ENCODE data around the gene ARHGAP22.

The ARHGAP22 gene

DNA sequence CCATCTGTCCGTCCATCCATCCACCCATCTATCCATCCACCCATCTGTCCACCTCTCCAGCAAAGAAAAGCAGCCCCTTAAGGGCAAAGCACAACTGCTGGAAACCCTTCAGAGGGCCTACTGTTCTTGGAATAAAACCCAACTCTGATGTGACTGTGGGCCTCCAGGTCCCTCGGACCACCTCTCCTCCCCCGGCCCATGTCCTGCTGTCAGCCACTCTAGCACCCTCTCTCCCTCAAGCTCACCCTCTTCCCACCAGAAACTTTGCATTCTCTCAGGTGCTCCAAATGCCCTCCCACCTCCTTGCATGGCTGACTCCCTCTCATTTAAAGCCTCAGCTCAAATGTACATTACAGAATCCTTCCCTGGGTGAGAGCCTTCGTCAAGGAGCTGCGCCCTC, 110.3 kb downstream of the ARHGAP22 start:
- Histone ChIP-seq H3K4me1 (ENCODE audit: control insufficient read depth, insufficient read depth, low read depth, low read length) (peaks cover 15% of the 10 kb centered on the region), H3K4me2 (ENCODE audit: low read length, poor library complexity, severe bottlenecking) (no peak overlapping the region), H3K79me1 (replicated peaks; ENCODE audit: low read length, poor library complexity, severe bottlenecking) (peaks cover 21% of the 10 kb centered on the region), H3K27ac (ENCODE audit: low read length, poor library complexity, severe bottlenecking) (no peak overlapping the region), H3K14ac (ENCODE audit: low read length in 2 of 2) (no peak overlapping the region), H4K91ac (ENCODE audit: low read length) (no peak overlapping the region), H2BK5ac (ENCODE audit: low read depth, low read length, poor library complexity, severe bottlenecking) (no peak overlapping the region), H3K4ac (ENCODE audit: low read depth in 1 of 2, low read length in 2 of 2) (no peak overlapping the region), H2BK15ac (ENCODE audit: low read depth, poor library complexity, severe bottlenecking) (no peak overlapping the region), H3K23ac (ENCODE audit: low read length in 2 of 2) (no peak overlapping the region), H3K27me3 (ENCODE audit: control insufficient read depth in 1 of 2, insufficient read depth in 1 of 2, low read length in 2 of 2) (no peaks in the 10 kb centered on the region), H2AFZ (ENCODE audit: low read depth, low read length) (no peak overlapping the region), H3K9ac (ENCODE audit: low read length) (no peak overlapping the region), H3K18ac (ENCODE audit: low read depth in 1 of 2, low read length in 2 of 2) (no peak overlapping the region), H3K4me3 (ENCODE audit: insufficient read depth in 1 of 2, low read depth in 1 of 2, low read length in 2 of 2) (no peak overlapping the region), H3K36me3 (ENCODE audit: control insufficient read depth in 1 of 2, insufficient read depth in 2 of 2, low read depth in 1 of 2, low read length in 2 of 2) (peaks cover 0 to 82% of the 10 kb centered on the region in 2 experiments), H2AK5ac (ENCODE audit: low read length, severe bottlenecking) (no peak overlapping the region), H4K8ac (ENCODE audit: low read length) (no peak overlapping the region), H3K9me3 (ENCODE audit: control insufficient read depth, low read length) (no peaks in the 10 kb centered on the region), H2BK12ac (ENCODE audit: low read length in 2 of 2) (no peak overlapping the region), H2BK120ac (ENCODE audit: low read depth, low read length) (no peak overlapping the region)
- 92% methylated on average over 4 of the region's 5 CpGs for WGBS
- DNase-seq, result no peak

- Histone ChIP-seq H3K23ac (ENCODE audit: low read length in 2 of 2) (no peak overlapping the region), H3K9me3 (ENCODE audit: control insufficient read depth, low read length) (no peaks in the 10 kb centered on the region), H2AFZ (ENCODE audit: low read depth, low read length) (no peak overlapping the region), H3K18ac (ENCODE audit: low read depth in 1 of 2, low read length in 2 of 2) (no peak overlapping the region), H4K91ac (ENCODE audit: low read length) (no peak overlapping the region), H2BK15ac (ENCODE audit: low read depth, poor library complexity, severe bottlenecking) (no peak overlapping the region), H3K79me1 (replicated peaks; ENCODE audit: low read length, poor library complexity, severe bottlenecking) (peaks cover 20% of the 10 kb centered on the region), H3K27ac (ENCODE audit: low read length, poor library complexity, severe bottlenecking) (no peak overlapping the region), H3K4me3 (ENCODE audit: insufficient read depth in 1 of 2, low read depth in 1 of 2, low read length in 2 of 2) (no peak overlapping the region), H2BK120ac (ENCODE audit: low read depth, low read length) (no peak overlapping the region), H2AK5ac (ENCODE audit: low read length, severe bottlenecking) (no peak overlapping the region), H3K4ac (ENCODE audit: low read depth in 1 of 2, low read length in 2 of 2) (no peak overlapping the region), H2BK5ac (ENCODE audit: low read depth, low read length, poor library complexity, severe bottlenecking) (no peak overlapping the region), H3K4me2 (ENCODE audit: low read length, poor library complexity, severe bottlenecking) (no peak overlapping the region), H3K36me3 (ENCODE audit: control insufficient read depth in 1 of 2, insufficient read depth in 2 of 2, low read depth in 1 of 2, low read length in 2 of 2) (peaks cover 0 to 80% of the 10 kb centered on the region in 2 experiments), H3K9ac (ENCODE audit: low read length) (no peak overlapping the region), H2BK12ac (ENCODE audit: low read length in 2 of 2) (no peak overlapping the region), H3K14ac (ENCODE audit: low read length in 2 of 2) (peak overlapping the region in 1 of 2 experiments; percentile 72), H3K27me3 (ENCODE audit: control insufficient read depth in 1 of 2, insufficient read depth in 1 of 2, low read length in 2 of 2) (no peaks in the 10 kb centered on the region), H3K4me1 (ENCODE audit: control insufficient read depth, insufficient read depth, low read depth, low read length) (peaks cover 15% of the 10 kb centered on the region), H4K8ac (ENCODE audit: low read length) (no peak overlapping the region)
- no peak for DNase-seq
- WGBS, result 92% methylated on average over 8 of the region's 8 CpGs
These were observed 110.8 kb downstream of the ARHGAP22 start for GRCh38 chr10:48494073-48494472.

DNA sequence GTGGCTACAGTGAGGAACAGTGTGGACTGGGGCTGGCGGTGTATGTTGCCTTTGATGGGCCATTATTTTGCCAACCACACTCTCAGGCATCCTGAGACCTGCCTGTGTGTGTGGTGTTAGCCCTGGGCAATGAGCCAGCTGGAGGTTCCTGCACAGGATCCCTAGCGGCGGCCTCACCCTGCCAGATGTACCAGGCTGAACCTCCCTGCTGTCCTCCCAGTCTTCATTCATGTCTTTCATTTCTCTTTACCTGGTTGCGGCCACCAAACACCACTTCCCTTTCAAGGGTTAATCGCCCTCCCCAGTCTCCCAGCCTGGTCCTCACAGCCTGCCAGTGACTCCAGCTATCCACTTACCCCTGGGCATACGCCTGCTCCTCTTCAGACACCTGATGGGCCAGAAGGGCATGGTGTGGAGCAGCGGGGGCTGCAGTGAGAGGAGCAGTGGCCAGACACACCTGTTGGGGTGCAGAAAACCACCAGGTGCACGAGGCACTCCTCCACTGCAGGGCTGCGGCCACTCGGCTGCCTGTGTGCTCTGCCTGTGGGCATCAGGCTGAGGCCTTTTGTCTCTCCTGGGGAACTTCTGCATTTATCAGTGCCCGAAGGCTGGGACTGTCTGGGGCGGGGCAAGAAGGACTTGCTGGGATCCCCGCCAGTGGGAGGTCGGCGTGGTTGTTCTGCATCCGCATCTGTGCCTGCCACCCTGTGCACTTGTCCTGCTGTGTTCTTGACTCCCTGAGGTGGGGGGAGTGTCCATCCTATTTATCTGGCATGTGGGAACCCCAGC, 111.6 kb downstream of the ARHGAP22 start:
- Histone ChIP-seq H3K9me3 (ENCODE audit: control insufficient read depth, low read length) (no peaks in the 10 kb centered on the region), H2BK120ac (ENCODE audit: low read depth, low read length) (no peak overlapping the region), H2AK5ac (ENCODE audit: low read length, severe bottlenecking) (no peak overlapping the region), H3K36me3 (ENCODE audit: control insufficient read depth in 1 of 2, insufficient read depth in 2 of 2, low read depth in 1 of 2, low read length in 2 of 2) (peaks cover 0 to 80% of the 10 kb centered on the region in 2 experiments), H2AFZ (ENCODE audit: low read depth, low read length) (no peak overlapping the region), H2BK5ac (ENCODE audit: low read depth, low read length, poor library complexity, severe bottlenecking) (no peak overlapping the region), H3K27ac (ENCODE audit: low read length, poor library complexity, severe bottlenecking) (no peak overlapping the region), H3K14ac (ENCODE audit: low read length in 2 of 2) (no peak overlapping the region), H2BK15ac (ENCODE audit: low read depth, poor library complexity, severe bottlenecking) (no peak overlapping the region), H3K18ac (ENCODE audit: low read depth in 1 of 2, low read length in 2 of 2) (no peak overlapping the region), H2BK12ac (ENCODE audit: low read length in 2 of 2) (no peak overlapping the region), H3K9ac (ENCODE audit: low read length) (no peak overlapping the region), H3K23ac (ENCODE audit: low read length in 2 of 2) (no peak overlapping the region), H4K91ac (ENCODE audit: low read length) (no peak overlapping the region), H3K4me3 (ENCODE audit: insufficient read depth in 1 of 2, low read depth in 1 of 2, low read length in 2 of 2) (no peak overlapping the region), H3K27me3 (ENCODE audit: control insufficient read depth in 1 of 2, insufficient read depth in 1 of 2, low read length in 2 of 2) (no peaks in the 10 kb centered on the region), H3K4ac (ENCODE audit: low read depth in 1 of 2, low read length in 2 of 2) (no peak overlapping the region), H3K79me1 (replicated peaks; ENCODE audit: low read length, poor library complexity, severe bottlenecking) (peaks cover 16% of the 10 kb centered on the region), H3K4me2 (ENCODE audit: low read length, poor library complexity, severe bottlenecking) (no peak overlapping the region), H4K8ac (ENCODE audit: low read length) (no peak overlapping the region), H3K4me1 (ENCODE audit: control insufficient read depth, insufficient read depth, low read depth, low read length) (peaks cover 15% of the 10 kb centered on the region)
- no peak for DNase-seq
- 90% methylated on average over 16 of the region's 16 CpGs for WGBS

DNA sequence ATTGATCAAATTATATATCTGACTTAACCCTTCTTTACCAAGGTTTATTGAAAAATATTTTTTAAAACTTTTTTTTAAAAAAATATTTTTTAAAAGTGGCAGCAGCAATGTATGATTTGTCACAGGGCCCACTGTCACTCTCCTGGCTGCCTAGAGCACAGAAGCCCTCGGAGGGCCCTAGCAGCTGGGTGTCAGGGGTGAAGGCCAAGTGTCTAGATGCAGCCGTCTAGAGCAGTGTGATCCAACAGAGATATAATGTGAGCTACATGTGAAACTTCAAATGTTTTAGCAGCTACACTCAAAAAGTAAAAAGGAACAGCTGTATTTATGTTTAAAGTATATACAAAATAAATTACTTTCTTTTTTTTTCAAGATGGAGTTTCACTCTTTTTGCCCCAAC, 112.7 kb downstream of the ARHGAP22 start:
- Histone ChIP-seq H2BK5ac (ENCODE audit: low read depth, low read length, poor library complexity, severe bottlenecking) (no peak overlapping the region), H2AFZ (ENCODE audit: low read depth, low read length) (no peak overlapping the region), H2BK12ac (ENCODE audit: low read length in 2 of 2) (no peak overlapping the region), H3K27ac (ENCODE audit: low read length, poor library complexity, severe bottlenecking) (no peak overlapping the region), H4K8ac (ENCODE audit: low read length) (no peak overlapping the region), H3K79me1 (replicated peaks; ENCODE audit: low read length, poor library complexity, severe bottlenecking) (peaks cover 16% of the 10 kb centered on the region), H3K36me3 (ENCODE audit: control insufficient read depth in 1 of 2, insufficient read depth in 2 of 2, low read depth in 1 of 2, low read length in 2 of 2) (peaks cover 0 to 80% of the 10 kb centered on the region in 2 experiments), H3K23ac (ENCODE audit: low read length in 2 of 2) (no peak overlapping the region), H3K4me1 (ENCODE audit: control insufficient read depth, insufficient read depth, low read depth, low read length) (peaks cover 9% of the 10 kb centered on the region), H3K14ac (ENCODE audit: low read length in 2 of 2) (no peak overlapping the region), H3K4me2 (ENCODE audit: low read length, poor library complexity, severe bottlenecking) (no peak overlapping the region), H3K27me3 (ENCODE audit: control insufficient read depth in 1 of 2, insufficient read depth in 1 of 2, low read length in 2 of 2) (no peaks in the 10 kb centered on the region), H4K91ac (ENCODE audit: low read length) (no peak overlapping the region), H2AK5ac (ENCODE audit: low read length, severe bottlenecking) (no peak overlapping the region), H3K9ac (ENCODE audit: low read length) (no peak overlapping the region), H3K4me3 (ENCODE audit: insufficient read depth in 1 of 2, low read depth in 1 of 2, low read length in 2 of 2) (no peak overlapping the region), H3K9me3 (ENCODE audit: control insufficient read depth, low read length) (no peaks in the 10 kb centered on the region), H2BK15ac (ENCODE audit: low read depth, poor library complexity, severe bottlenecking) (no peak overlapping the region), H3K18ac (ENCODE audit: low read depth in 1 of 2, low read length in 2 of 2) (no peak overlapping the region), H3K4ac (ENCODE audit: low read depth in 1 of 2, low read length in 2 of 2) (no peak overlapping the region), H2BK120ac (ENCODE audit: low read depth, low read length) (no peak overlapping the region)
- no peak for DNase-seq
- 75% methylated on average over 1 of the region's 2 CpGs for WGBS

Measured in mesenchymal stem cell (in vitro differentiated cells and primary cell).